ENCODE measurements around the gene FGF5.
A peak's percentile ranks its signal among the peaks of the same experiment; 100 is the strongest.

The FGF5 gene

GRCh38 chr4:80295826-80296225, 29.4 kb downstream of the FGF5 start:
- H3K27ac ChIP-seq: no peak overlapping the region
- ChIA-PET POLR2A (ENCODE audit: low non-redundant PET) (no interaction called here), CTCF (no interaction called here)
- TF ChIP-seq CTCF (conservative IDR thresholded peaks at IDR 0.05; ENCODE audit: low read depth): no peak
- DNase-seq (ENCODE audit: low spot score): no peak

GRCh38 chr4:80301884-80302283, 35.4 kb downstream of the FGF5 start:
- H3K27ac ChIP-seq: no peak overlapping the region
- no peak for TF ChIP-seq CTCF (conservative IDR thresholded peaks at IDR 0.05; ENCODE audit: low read depth)
- POLR2A ChIA-PET (ENCODE audit: low non-redundant PET): no interaction called here
- no peak for DNase-seq (ENCODE audit: low spot score)
- CTCF ChIA-PET: interaction anchor here (0.6 to 0.9 kb wide), 2 partner anchors 9 to 99 kb away, joined by 4 read pairs; no protein-coding TSS in a partner anchor

GRCh38 chr4:80302616-80303223, 36.3 kb downstream of the FGF5 start:
- no peak for DNase-seq (ENCODE audit: low spot score)
- no peak for TF ChIP-seq CTCF (conservative IDR thresholded peaks at IDR 0.05; ENCODE audit: low read depth)
- ChIA-PET CTCF (interaction anchor here (0.9 kb wide), 1 partner anchor 100 kb away, joined by 4 read pairs; no protein-coding TSS in a partner anchor), POLR2A (ENCODE audit: low non-redundant PET) (no interaction called here)
- H3K27ac ChIP-seq: no peak overlapping the region

- no peak for DNase-seq (ENCODE audit: low spot score)
- CTCF ChIA-PET: interaction anchor here (0.6 to 1.0 kb wide), 2 partner anchors 87 to 103 kb away, joined by 3 to 4 read pairs; no protein-coding TSS in a partner anchor
- POLR2A ChIA-PET (ENCODE audit: low non-redundant PET): no interaction called here
- no peak for TF ChIP-seq CTCF (conservative IDR thresholded peaks at IDR 0.05; ENCODE audit: low read depth)
- no peak overlapping the region for H3K27ac ChIP-seq
Observed at GRCh38 chr4:80305466-80305865, 39.0 kb downstream of the FGF5 start.

GRCh38 chr4:80306260-80306659, 39.8 kb downstream of the FGF5 start:
- ChIA-PET POLR2A (ENCODE audit: low non-redundant PET) (no interaction called here), CTCF (interaction anchor here (0.6 kb wide), 1 partner anchor 88 kb away, joined by 3 read pairs; no protein-coding TSS in a partner anchor)
- H3K27ac ChIP-seq: no peak overlapping the region
- no peak for TF ChIP-seq CTCF (conservative IDR thresholded peaks at IDR 0.05; ENCODE audit: low read depth)
- peak; percentile 41 for DNase-seq (ENCODE audit: low spot score)

GRCh38 chr4:80307183-80307735, 40.8 kb downstream of the FGF5 start:
- peak; percentile 20 for DNase-seq (ENCODE audit: low spot score)
- no peak overlapping the region for H3K27ac ChIP-seq
- ChIA-PET POLR2A (ENCODE audit: low non-redundant PET) (no interaction called here), CTCF (interaction anchor here (0.8 kb wide), 1 partner anchor 16 kb away, joined by 3 read pairs; no protein-coding TSS in a partner anchor)
- no peak for TF ChIP-seq CTCF (conservative IDR thresholded peaks at IDR 0.05; ENCODE audit: low read depth)

All from RWPE1 (cell line).